Measurements from ENCODE around the gene UBE2V1.
"Not testable (repeated sequence)": the region's sequence is repeated elsewhere in the genome, so short reads cannot be mapped to it uniquely, and the experiment has no call there.

Gene UBE2V1

GRCh38 chr20:50096237-50096636, 16.7 kb downstream of the UBE2V1 start:
- no peak for DNase-seq (ENCODE audit: low read depth, low spot score)

- DNase-seq (ENCODE audit: low read depth, low spot score): no peak
These were observed 17.4 kb downstream of the UBE2V1 start for GRCh38 chr20:50095476-50096078.

GRCh38 chr20:50094522-50094921, 18.4 kb downstream of the UBE2V1 start:
- no peak for DNase-seq (ENCODE audit: low read depth, low spot score)

GRCh38 chr20:50093240-50093639, 19.7 kb downstream of the UBE2V1 start:
- DNase-seq (ENCODE audit: low read depth, low spot score): no peak

- no peak for DNase-seq (ENCODE audit: low read depth, low spot score)
These were observed 20.5 kb downstream of the UBE2V1 start for GRCh38 chr20:50092436-50092835.

GRCh38 chr20:50089787-50090177, 23.2 kb downstream of the UBE2V1 start:
- DNase-seq (ENCODE audit: low read depth, low spot score): no peak

- no peak for DNase-seq (ENCODE audit: low read depth, low spot score)
These were observed 23.7 kb downstream of the UBE2V1 start for GRCh38 chr20:50089140-50089786.

- no peak for DNase-seq (ENCODE audit: low read depth, low spot score)
These were observed 24.9 kb downstream of the UBE2V1 start for GRCh38 chr20:50088022-50088421.

- DNase-seq (ENCODE audit: low read depth, low spot score): no peak
These were observed 27.2 kb downstream of the UBE2V1 start for GRCh38 chr20:50085481-50086365.

GRCh38 chr20:50085146-50085480, 27.8 kb downstream of the UBE2V1 start:
- DNase-seq (ENCODE audit: low read depth, low spot score): no peak

GRCh38 chr20:50083034-50083433, 29.9 kb downstream of the UBE2V1 start:
- DNase-seq (ENCODE audit: low read depth, low spot score): no peak

- not testable (repeated sequence) for DNase-seq (ENCODE audit: low read depth, low spot score)
These were observed 30.9 kb downstream of the UBE2V1 start for GRCh38 chr20:50082056-50082455.

GRCh38 chr20:50077818-50078601, 34.9 kb downstream of the UBE2V1 start:
- no peak for DNase-seq (ENCODE audit: low read depth, low spot score)

GRCh38 chr20:50073500-50073899, 39.5 kb downstream of the UBE2V1 start:
- DNase-seq (ENCODE audit: low read depth, low spot score): no peak

GRCh38 chr20:50071039-50071888, 41.7 kb downstream of the UBE2V1 start:
- no peak for DNase-seq (ENCODE audit: low read depth, low spot score)

- DNase-seq (ENCODE audit: low read depth, low spot score): no peak
These were observed 42.6 kb downstream of the UBE2V1 start for GRCh38 chr20:50070361-50070760.

GRCh38 chr20:50068041-50068651, 44.8 kb downstream of the UBE2V1 start:
- DNase-seq (ENCODE audit: low read depth, low spot score): no peak

- DNase-seq (ENCODE audit: low read depth, low spot score): no peak
These were observed 45.5 kb downstream of the UBE2V1 start for GRCh38 chr20:50067461-50067860.

GRCh38 chr20:50067018-50067417, 45.9 kb downstream of the UBE2V1 start:
- DNase-seq (ENCODE audit: low read depth, low spot score): no peak

- DNase-seq (ENCODE audit: low read depth, low spot score): no peak
These were observed 46.7 kb downstream of the UBE2V1 start for GRCh38 chr20:50066161-50066834.

All from iPS DF 19.7 (cell line).